ENCODE data around the gene MPHOSPH9. TPM values are rescaled to one million over a fixed set of nuclear protein-coding genes. Genes with fewer than 3 reads are reported as not detected.

MPHOSPH9 gene
- total RNA-seq, 1 experiment from 2014 or later, result 47.5 TPM

DNA sequence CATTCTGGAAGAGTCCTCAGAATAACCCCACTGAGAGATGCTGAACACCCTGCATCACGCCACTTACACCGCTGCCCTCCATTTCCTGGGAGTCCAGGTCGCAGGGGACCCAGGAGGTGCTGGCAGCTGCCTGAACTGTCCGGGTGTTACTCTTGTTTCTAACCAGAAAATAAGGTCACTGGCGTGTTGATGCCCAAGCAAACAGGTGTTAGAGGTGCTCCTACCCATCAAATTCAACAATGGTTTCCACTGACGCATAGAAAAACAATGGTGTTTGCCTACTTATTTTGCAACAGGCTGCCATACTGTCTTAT is 105.8 kb downstream of the MPHOSPH9 start (continued):
- TF ChIP-seq, protein P1, sequence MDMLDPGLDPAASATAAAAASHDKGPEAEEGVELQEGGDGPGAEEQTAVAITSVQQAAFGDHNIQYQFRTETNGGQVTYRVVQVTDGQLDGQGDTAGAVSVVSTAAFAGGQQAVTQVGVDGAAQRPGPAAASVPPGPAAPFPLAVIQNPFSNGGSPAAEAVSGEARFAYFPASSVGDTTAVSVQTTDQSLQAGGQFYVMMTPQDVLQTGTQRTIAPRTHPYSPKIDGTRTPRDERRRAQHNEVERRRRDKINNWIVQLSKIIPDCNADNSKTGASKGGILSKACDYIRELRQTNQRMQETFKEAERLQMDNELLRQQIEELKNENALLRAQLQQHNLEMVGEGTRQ (CRISPR knock-in tag; IDR thresholded peaks at IDR 0.05), result no peak
- TF ChIP-seq, protein P2, sequence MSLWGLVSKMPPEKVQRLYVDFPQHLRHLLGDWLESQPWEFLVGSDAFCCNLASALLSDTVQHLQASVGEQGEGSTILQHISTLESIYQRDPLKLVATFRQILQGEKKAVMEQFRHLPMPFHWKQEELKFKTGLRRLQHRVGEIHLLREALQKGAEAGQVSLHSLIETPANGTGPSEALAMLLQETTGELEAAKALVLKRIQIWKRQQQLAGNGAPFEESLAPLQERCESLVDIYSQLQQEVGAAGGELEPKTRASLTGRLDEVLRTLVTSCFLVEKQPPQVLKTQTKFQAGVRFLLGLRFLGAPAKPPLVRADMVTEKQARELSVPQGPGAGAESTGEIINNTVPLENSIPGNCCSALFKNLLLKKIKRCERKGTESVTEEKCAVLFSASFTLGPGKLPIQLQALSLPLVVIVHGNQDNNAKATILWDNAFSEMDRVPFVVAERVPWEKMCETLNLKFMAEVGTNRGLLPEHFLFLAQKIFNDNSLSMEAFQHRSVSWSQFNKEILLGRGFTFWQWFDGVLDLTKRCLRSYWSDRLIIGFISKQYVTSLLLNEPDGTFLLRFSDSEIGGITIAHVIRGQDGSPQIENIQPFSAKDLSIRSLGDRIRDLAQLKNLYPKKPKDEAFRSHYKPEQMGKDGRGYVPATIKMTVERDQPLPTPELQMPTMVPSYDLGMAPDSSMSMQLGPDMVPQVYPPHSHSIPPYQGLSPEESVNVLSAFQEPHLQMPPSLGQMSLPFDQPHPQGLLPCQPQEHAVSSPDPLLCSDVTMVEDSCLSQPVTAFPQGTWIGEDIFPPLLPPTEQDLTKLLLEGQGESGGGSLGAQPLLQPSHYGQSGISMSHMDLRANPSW (CRISPR knock-in tag; conservative IDR thresholded peaks at IDR 0.05; ENCODE audit: low read depth), result no peak

DNA sequence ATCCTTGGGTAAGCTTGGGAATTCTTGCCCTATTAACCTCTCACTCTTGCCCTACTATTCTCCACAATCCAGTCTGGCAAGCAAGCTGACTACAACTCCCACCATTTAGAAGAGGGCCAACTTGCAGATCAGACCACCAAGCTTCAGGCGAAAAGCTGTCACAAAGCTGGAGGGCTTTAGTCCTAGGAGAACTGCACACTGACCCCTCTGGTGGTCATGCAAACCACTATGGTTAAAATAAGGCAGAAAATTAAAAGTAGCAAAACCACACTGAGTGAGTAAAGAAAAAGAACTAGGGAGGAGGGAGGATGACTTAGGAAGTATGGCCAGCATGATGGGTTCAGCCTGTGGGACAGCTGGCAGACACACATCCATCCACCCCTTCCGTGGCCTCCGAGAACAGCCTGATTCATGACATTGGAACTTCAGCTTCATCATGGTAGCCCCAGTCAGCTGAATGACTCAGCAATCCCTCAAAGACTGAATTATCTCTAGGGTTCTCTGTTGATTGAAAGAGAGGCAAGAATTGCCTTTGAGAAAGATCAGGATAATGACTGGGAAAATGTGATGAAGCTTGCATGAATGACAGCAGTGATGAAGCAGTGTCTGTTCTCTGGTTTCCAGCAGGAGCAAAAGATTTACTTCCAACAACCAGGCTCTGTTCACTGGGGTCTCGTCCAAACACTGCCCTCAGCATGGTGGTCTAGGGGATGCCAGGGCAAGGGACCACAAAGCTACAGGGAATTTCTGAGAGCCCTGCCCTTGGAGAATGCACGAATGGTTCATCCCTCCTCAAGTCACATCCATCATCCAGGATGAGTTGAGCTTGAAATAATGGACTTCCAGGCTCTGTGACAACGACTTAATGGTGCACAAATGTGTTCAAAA is 106.4 kb downstream of the MPHOSPH9 start:
- H3K4me3 Mint-ChIP-seq, result no peak overlapping the region
- H3K27me3 Mint-ChIP-seq (ENCODE audit: low read depth), result no peaks in the 10 kb centered on the region
- TF ChIP-seq E2F1 (CRISPR knock-in tag; IDR thresholded peaks at IDR 0.05), result no peak
- TF ChIP-seq, protein P1 (CRISPR knock-in tag; IDR thresholded peaks at IDR 0.05), result no peak
- TF ChIP-seq IRF2 (CRISPR knock-in tag; IDR thresholded peaks at IDR 0.05; ENCODE audit: borderline replicate concordance, low read depth), result no peak
- TF ChIP-seq HMGXB4 (CRISPR knock-in tag; IDR thresholded peaks at IDR 0.05), result no peak
- TF ChIP-seq, protein P3, sequence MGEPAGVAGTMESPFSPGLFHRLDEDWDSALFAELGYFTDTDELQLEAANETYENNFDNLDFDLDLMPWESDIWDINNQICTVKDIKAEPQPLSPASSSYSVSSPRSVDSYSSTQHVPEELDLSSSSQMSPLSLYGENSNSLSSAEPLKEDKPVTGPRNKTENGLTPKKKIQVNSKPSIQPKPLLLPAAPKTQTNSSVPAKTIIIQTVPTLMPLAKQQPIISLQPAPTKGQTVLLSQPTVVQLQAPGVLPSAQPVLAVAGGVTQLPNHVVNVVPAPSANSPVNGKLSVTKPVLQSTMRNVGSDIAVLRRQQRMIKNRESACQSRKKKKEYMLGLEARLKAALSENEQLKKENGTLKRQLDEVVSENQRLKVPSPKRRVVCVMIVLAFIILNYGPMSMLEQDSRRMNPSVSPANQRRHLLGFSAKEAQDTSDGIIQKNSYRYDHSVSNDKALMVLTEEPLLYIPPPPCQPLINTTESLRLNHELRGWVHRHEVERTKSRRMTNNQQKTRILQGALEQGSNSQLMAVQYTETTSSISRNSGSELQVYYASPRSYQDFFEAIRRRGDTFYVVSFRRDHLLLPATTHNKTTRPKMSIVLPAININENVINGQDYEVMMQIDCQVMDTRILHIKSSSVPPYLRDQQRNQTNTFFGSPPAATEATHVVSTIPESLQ (CRISPR knock-in tag; IDR thresholded peaks at IDR 0.05), result no peak
- no peak for TF ChIP-seq TEAD1 (CRISPR knock-in tag; IDR thresholded peaks at IDR 0.05)
- TF ChIP-seq, protein P2 (CRISPR knock-in tag; conservative IDR thresholded peaks at IDR 0.05; ENCODE audit: low read depth), result no peak
- TF ChIP-seq, protein P4, sequence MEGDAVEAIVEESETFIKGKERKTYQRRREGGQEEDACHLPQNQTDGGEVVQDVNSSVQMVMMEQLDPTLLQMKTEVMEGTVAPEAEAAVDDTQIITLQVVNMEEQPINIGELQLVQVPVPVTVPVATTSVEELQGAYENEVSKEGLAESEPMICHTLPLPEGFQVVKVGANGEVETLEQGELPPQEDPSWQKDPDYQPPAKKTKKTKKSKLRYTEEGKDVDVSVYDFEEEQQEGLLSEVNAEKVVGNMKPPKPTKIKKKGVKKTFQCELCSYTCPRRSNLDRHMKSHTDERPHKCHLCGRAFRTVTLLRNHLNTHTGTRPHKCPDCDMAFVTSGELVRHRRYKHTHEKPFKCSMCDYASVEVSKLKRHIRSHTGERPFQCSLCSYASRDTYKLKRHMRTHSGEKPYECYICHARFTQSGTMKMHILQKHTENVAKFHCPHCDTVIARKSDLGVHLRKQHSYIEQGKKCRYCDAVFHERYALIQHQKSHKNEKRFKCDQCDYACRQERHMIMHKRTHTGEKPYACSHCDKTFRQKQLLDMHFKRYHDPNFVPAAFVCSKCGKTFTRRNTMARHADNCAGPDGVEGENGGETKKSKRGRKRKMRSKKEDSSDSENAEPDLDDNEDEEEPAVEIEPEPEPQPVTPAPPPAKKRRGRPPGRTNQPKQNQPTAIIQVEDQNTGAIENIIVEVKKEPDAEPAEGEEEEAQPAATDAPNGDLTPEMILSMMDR (IDR thresholded peaks at IDR 0.05), result no peak
- no peak for TF ChIP-seq EMX1 (CRISPR knock-in tag; IDR thresholded peaks at IDR 0.05)
- no peak for TF ChIP-seq ZNF671 (CRISPR knock-in tag; IDR thresholded peaks at IDR 0.05)
- no peak for TF ChIP-seq ZNF219 (CRISPR knock-in tag; IDR thresholded peaks at IDR 0.05; ENCODE audit: borderline replicate concordance)
- TF ChIP-seq SMAD4 (CRISPR knock-in tag; IDR thresholded peaks at IDR 0.05), result no peak
- peaks cover 7% of the 10 kb centered on the region for H3K4me1 Mint-ChIP-seq
- ChIA-PET CTCF (interaction anchor here (0.9 to 1.8 kb wide), 5 partner anchors 8 to 112 kb away, joined by 3 to 5 read pairs (median 3); no protein-coding TSS in a partner anchor), POLR2A (no interaction called here)
- no peak for ATAC-seq
- H3K27ac Mint-ChIP-seq, result peak overlapping the region; percentile 13; the same call in 1 of the 2 replicates
- DNase-seq (ENCODE audit: low spot score), result no peak
- no peaks in the 10 kb centered on the region for H3K9me3 Mint-ChIP-seq
- H3K36me3 Mint-ChIP-seq, result no peaks in the 10 kb centered on the region
